ENCODE results near the gene PMAIP1. TPM values are rescaled to one million over a fixed set of nuclear protein-coding genes. Genes with fewer than 3 reads are reported as not detected.

PMAIP1 gene
- total and polyA plus RNA-seq, 9 of the 15 experiments (the other 6 are each of a cell fraction or from before 2014, with no cell fraction given): 8.0 to 22.9 (median 14.9) TPM

DNA sequence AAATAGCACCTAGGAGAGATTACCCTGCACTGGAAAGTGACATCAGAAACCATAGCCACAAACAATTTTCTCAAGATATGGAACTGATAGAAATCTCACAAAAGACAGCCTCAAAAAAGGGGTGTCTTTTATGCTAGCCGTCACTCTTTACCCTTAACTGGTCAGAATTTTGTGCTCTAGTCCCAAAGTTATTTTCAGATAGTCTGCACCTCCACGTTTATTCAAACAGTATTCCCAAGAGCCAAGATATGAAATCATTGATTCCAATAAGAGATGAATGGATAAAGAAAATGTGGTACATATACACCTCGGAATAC, 23.5 kb upstream of the PMAIP1 start:
- H3K4me3 ChIP-seq: no peak overlapping the region
- no peak for ATAC-seq
- no peaks in the 10 kb centered on the region for H4K20me1 ChIP-seq (replicated peaks; ENCODE audit: control insufficient read depth, insufficient read depth, low read length)
- H3K27ac ChIP-seq (ENCODE audit: extremely low read depth, low read depth, low read length): no peak overlapping the region
- no peaks in the 10 kb centered on the region for H3K27me3 ChIP-seq (ENCODE audit: control insufficient read depth in 2 of 2, insufficient read depth in 2 of 2, low read length in 2 of 2)
- intact Hi-C loops (cut with micrococcal nuclease): no loop called here
- TF ChIP-seq, protein P1, sequence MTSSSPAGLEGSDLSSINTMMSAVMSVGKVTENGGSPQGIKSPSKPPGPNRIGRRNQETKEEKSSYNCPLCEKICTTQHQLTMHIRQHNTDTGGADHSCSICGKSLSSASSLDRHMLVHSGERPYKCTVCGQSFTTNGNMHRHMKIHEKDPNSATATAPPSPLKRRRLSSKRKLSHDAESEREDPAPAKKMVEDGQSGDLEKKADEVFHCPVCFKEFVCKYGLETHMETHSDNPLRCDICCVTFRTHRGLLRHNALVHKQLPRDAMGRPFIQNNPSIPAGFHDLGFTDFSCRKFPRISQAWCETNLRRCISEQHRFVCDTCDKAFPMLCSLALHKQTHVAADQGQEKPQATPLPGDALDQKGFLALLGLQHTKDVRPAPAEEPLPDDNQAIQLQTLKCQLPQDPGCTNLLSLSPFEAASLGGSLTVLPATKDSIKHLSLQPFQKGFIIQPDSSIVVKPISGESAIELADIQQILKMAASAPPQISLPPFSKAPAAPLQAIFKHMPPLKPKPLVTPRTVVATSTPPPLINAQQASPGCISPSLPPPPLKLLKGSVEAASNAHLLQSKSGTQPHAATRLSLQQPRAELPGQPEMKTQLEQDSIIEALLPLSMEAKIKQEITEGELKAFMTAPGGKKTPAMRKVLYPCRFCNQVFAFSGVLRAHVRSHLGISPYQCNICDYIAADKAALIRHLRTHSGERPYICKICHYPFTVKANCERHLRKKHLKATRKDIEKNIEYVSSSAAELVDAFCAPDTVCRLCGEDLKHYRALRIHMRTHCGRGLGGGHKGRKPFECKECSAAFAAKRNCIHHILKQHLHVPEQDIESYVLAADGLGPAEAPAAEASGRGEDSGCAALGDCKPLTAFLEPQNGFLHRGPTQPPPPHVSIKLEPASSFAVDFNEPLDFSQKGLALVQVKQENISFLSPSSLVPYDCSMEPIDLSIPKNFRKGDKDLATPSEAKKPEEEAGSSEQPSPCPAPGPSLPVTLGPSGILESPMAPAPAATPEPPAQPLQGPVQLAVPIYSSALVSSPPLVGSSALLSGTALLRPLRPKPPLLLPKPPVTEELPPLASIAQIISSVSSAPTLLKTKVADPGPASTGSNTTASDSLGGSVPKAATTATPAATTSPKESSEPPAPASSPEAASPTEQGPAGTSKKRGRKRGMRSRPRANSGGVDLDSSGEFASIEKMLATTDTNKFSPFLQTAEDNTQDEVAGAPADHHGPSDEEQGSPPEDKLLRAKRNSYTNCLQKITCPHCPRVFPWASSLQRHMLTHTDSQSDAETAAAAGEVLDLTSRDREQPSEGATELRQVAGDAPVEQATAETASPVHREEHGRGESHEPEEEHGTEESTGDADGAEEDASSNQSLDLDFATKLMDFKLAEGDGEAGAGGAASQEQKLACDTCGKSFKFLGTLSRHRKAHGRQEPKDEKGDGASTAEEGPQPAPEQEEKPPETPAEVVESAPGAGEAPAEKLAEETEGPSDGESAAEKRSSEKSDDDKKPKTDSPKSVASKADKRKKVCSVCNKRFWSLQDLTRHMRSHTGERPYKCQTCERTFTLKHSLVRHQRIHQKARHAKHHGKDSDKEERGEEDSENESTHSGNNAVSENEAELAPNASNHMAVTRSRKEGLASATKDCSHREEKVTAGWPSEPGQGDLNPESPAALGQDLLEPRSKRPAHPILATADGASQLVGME (CRISPR knock-in tag; IDR thresholded peaks at IDR 0.05): no peak
- no peak for TF ChIP-seq BMI1 (IDR thresholded peaks at IDR 0.05; ENCODE audit: low read length)
- BruUV-seq (replicated peaks): no TSS peak
- no peaks in the 10 kb centered on the region for H3K36me3 ChIP-seq (ENCODE audit: control insufficient read depth, insufficient read depth, low read length)
- DNase-seq (ENCODE audit: extremely low read depth in 1 of 4, low spot score in 3 of 4): no peak
- in situ Hi-C loops (cut with MboI): no loop called here
- H3K79me2 ChIP-seq (ENCODE audit: control insufficient read depth, insufficient read depth, low read length): no peaks in the 10 kb centered on the region
- H3K9ac ChIP-seq (ENCODE audit: insufficient read depth in 1 of 2, low read depth in 2 of 2, low read length in 2 of 2): no peak overlapping the region
- no peaks in the 10 kb centered on the region; a peak in 3 of 5 replicates for H3K4me1 ChIP-seq (replicated peaks in 1 of 2; ENCODE audit: control insufficient read depth in 2 of 2, insufficient read depth in 2 of 2, low read length in 2 of 2)
- WGBS (ENCODE audit: insufficient coverage, low coverage, missing lambda C conversion rate): 69% methylated on average over 3 of the region's 3 CpGs
- no peak for FAIRE-seq
- ChIA-PET POLR2A (interaction anchor here (0.6 kb wide), 1 partner anchor 40 kb away, joined by 3 read pairs; no protein-coding TSS in a partner anchor), CTCF (ENCODE audit: low intra/inter-chr PET ratio) (no interaction called here)
- no peak overlapping the region for H3K4me2 ChIP-seq (ENCODE audit: insufficient read depth, low read length)
- no peaks in the 10 kb centered on the region for H3K9me3 ChIP-seq (replicated peaks; ENCODE audit: control insufficient read depth, insufficient read depth, low read depth, low read length)
- no peak overlapping the region for H2AFZ ChIP-seq (ENCODE audit: low read depth, low read length)
- H3K9me1 ChIP-seq (ENCODE audit: control insufficient read depth, insufficient read depth, low read length): no peaks in the 10 kb centered on the region
